Measurements from ENCODE around the gene POLD1. TPM values are rescaled to one million over a fixed set of nuclear protein-coding genes. Genes with fewer than 3 reads are reported as not detected.

POLD1 gene
- total RNA-seq, 1 donor from 2014 or later = 18.9 TPM

- no peak overlapping the region for H2AFZ ChIP-seq (ENCODE audit: low read depth, low read length)
- no peaks in the 10 kb centered on the region for H3K9me3 ChIP-seq (ENCODE audit: insufficient read depth, low read depth, low read length)
- no peak overlapping the region for H3K4me3 ChIP-seq (ENCODE audit: insufficient read depth, low read depth, low read length)
- H3K4me2 ChIP-seq (ENCODE audit: low read length) = no peak overlapping the region
- no peaks in the 10 kb centered on the region for H3K79me2 ChIP-seq (ENCODE audit: insufficient read depth, low read length)
- no peaks in the 10 kb centered on the region for H3K36me3 ChIP-seq (ENCODE audit: insufficient read depth, low read length)
- peaks cover 3% of the 10 kb centered on the region for H3K9me3 Mint-ChIP-seq (ENCODE audit: unreplicated experiment)
- H3K9ac ChIP-seq (ENCODE audit: low read length) = no peak overlapping the region
- H3K4me1 ChIP-seq (ENCODE audit: insufficient read depth, low read length) = no peaks in the 10 kb centered on the region
- H3K4me3 Mint-ChIP-seq (ENCODE audit: unreplicated experiment) = no peak overlapping the region
- no peak for DNase-seq (ENCODE audit: low read depth)
- H3K36me3 Mint-ChIP-seq (ENCODE audit: low read depth, unreplicated experiment) = peaks cover 4% of the 10 kb centered on the region
- H3K27ac ChIP-seq (ENCODE audit: low read depth, low read length) = no peak overlapping the region
- no peak overlapping the region for H3K27ac Mint-ChIP-seq (ENCODE audit: unreplicated experiment)
- no peaks in the 10 kb centered on the region for H3K27me3 Mint-ChIP-seq (ENCODE audit: low read depth, unreplicated experiment)
- no peak for FAIRE-seq
- H3K27me3 ChIP-seq (ENCODE audit: insufficient read depth, low read length) = no peaks in the 10 kb centered on the region
- TF ChIP-seq CTCF (IDR thresholded peaks at IDR 0.05; ENCODE audit: insufficient read depth, low read depth, low read length) (no peak), EZH2 (IDR thresholded peaks at IDR 0.05; ENCODE audit: insufficient read depth, low read length) (no peak)
- H3K4me1 Mint-ChIP-seq (ENCODE audit: low read depth, unreplicated experiment) = no peaks in the 10 kb centered on the region
- no peaks in the 10 kb centered on the region for H4K20me1 ChIP-seq (ENCODE audit: insufficient read depth, low read length)
Observed at GRCh38 chr19:50406156-50406820, 22.1 kb downstream of the POLD1 start.

GRCh38 chr19:50406829-50407228, 22.7 kb downstream of the POLD1 start:
- no peaks in the 10 kb centered on the region for H3K27me3 Mint-ChIP-seq (ENCODE audit: low read depth, unreplicated experiment)
- no peaks in the 10 kb centered on the region for H3K36me3 ChIP-seq (ENCODE audit: insufficient read depth, low read length)
- H3K27ac ChIP-seq (ENCODE audit: low read depth, low read length) = no peak overlapping the region
- H3K36me3 Mint-ChIP-seq (ENCODE audit: low read depth, unreplicated experiment) = peaks cover 4% of the 10 kb centered on the region
- H3K27ac Mint-ChIP-seq (ENCODE audit: unreplicated experiment) = no peak overlapping the region
- H3K9ac ChIP-seq (ENCODE audit: low read length) = no peak overlapping the region
- no peaks in the 10 kb centered on the region for H3K79me2 ChIP-seq (ENCODE audit: insufficient read depth, low read length)
- FAIRE-seq = no peak
- H3K27me3 ChIP-seq (ENCODE audit: insufficient read depth, low read length) = no peaks in the 10 kb centered on the region
- H2AFZ ChIP-seq (ENCODE audit: low read depth, low read length) = no peak overlapping the region
- H4K20me1 ChIP-seq (ENCODE audit: insufficient read depth, low read length) = no peaks in the 10 kb centered on the region
- peaks cover 3% of the 10 kb centered on the region for H3K9me3 Mint-ChIP-seq (ENCODE audit: unreplicated experiment)
- no peak overlapping the region for H3K4me3 Mint-ChIP-seq (ENCODE audit: unreplicated experiment)
- H3K4me2 ChIP-seq (ENCODE audit: low read length) = no peak overlapping the region
- no peak for DNase-seq (ENCODE audit: low read depth)
- TF ChIP-seq CTCF (IDR thresholded peaks at IDR 0.05; ENCODE audit: insufficient read depth, low read depth, low read length) (no peak), EZH2 (IDR thresholded peaks at IDR 0.05; ENCODE audit: insufficient read depth, low read length) (no peak)
- H3K4me1 ChIP-seq (ENCODE audit: insufficient read depth, low read length) = no peaks in the 10 kb centered on the region
- H3K4me1 Mint-ChIP-seq (ENCODE audit: low read depth, unreplicated experiment) = no peaks in the 10 kb centered on the region
- H3K9me3 ChIP-seq (ENCODE audit: insufficient read depth, low read depth, low read length) = no peaks in the 10 kb centered on the region
- H3K4me3 ChIP-seq (ENCODE audit: insufficient read depth, low read depth, low read length) = no peak overlapping the region

GRCh38 chr19:50409347-50409746, 25.2 kb downstream of the POLD1 start:
- no peaks in the 10 kb centered on the region for H3K36me3 ChIP-seq (ENCODE audit: insufficient read depth, low read length)
- Mint-ChIP-seq H3K4me3 (ENCODE audit: unreplicated experiment) (no peak overlapping the region), H3K27me3 (ENCODE audit: low read depth, unreplicated experiment) (no peaks in the 10 kb centered on the region), H3K36me3 (ENCODE audit: low read depth, unreplicated experiment) (peaks cover 6% of the 10 kb centered on the region), H3K27ac (ENCODE audit: unreplicated experiment) (no peak overlapping the region), H3K4me1 (ENCODE audit: low read depth, unreplicated experiment) (no peaks in the 10 kb centered on the region), H3K9me3 (ENCODE audit: unreplicated experiment) (peaks cover 4% of the 10 kb centered on the region)
- H3K4me1 ChIP-seq (ENCODE audit: insufficient read depth, low read length) = no peaks in the 10 kb centered on the region
- H3K4me2 ChIP-seq (ENCODE audit: low read length) = no peak overlapping the region
- no peaks in the 10 kb centered on the region for H3K79me2 ChIP-seq (ENCODE audit: insufficient read depth, low read length)
- no peak overlapping the region for H3K4me3 ChIP-seq (ENCODE audit: insufficient read depth, low read depth, low read length)
- H2AFZ ChIP-seq (ENCODE audit: low read depth, low read length) = no peak overlapping the region
- DNase-seq (ENCODE audit: low read depth) (no peak), FAIRE-seq (no peak)
- H4K20me1 ChIP-seq (ENCODE audit: insufficient read depth, low read length) = no peaks in the 10 kb centered on the region
- TF ChIP-seq CTCF (IDR thresholded peaks at IDR 0.05; ENCODE audit: insufficient read depth, low read depth, low read length) (no peak), EZH2 (IDR thresholded peaks at IDR 0.05; ENCODE audit: insufficient read depth, low read length) (no peak)
- no peak overlapping the region for H3K27ac ChIP-seq (ENCODE audit: low read depth, low read length)
- no peaks in the 10 kb centered on the region for H3K9me3 ChIP-seq (ENCODE audit: insufficient read depth, low read depth, low read length)
- H3K9ac ChIP-seq (ENCODE audit: low read length) = no peak overlapping the region
- no peaks in the 10 kb centered on the region for H3K27me3 ChIP-seq (ENCODE audit: insufficient read depth, low read length)

Measured in astrocyte (in vitro differentiated cells and primary cell).